Sciatic nerve (tissue), 2 donors: Measurements from ENCODE around the gene ATP6V0E2. TPM values are rescaled to one million over a fixed set of nuclear protein-coding genes. Genes with fewer than 3 reads are reported as not detected.
A peak's percentile ranks its signal among the peaks of the same experiment; 100 is the strongest.
"Not testable (repeated sequence)": the region's sequence is repeated elsewhere in the genome, so short reads cannot be mapped to it uniquely, and the experiment has no call there.

Experiments used
- ATAC-seq: fragments of 200-7000 bp; cut with Tn5 transposase; one replicate; pipeline ENCODE4 v1.9.1; 2020; ENCODE audit warnings: mild to moderate bottlenecking, moderate library complexity
- DNase-seq: peaks from one replicate; pipeline ENCODE4 v3.0.0-alpha.2; 2020; ENCODE audit warnings: low spot score
- intact Hi-C: fragments of 100-400 bp; cut with DNase I; formaldehyde crosslinking; loops from one replicate; pipeline ENCODE4 v1.14.2; 2022
- total RNA-seq: library from RNA; stranded (reverse); fragmentation: NEBNext Ultra II Directional; extraction: Animal tissue kit (Norgen Biotek cat#: 25700); gene quantifications from one replicate; pipeline ENCODE4 v1.2.1, GENCODE V29; 2021
- donor health status: DM: no; HTN: no; CAD: no.
- donor health status: DM: no; HTN: no; CAD: no.

ATP6V0E2 gene
- total RNA-seq: 34.8 TPM

GRCh38 chr7:149873074-149873969 lies at the start of gene ATP6V0E2:
Gene ATP6V0E2, plus strand, starts transcription at chr7:149873969. Its CDS starts 97 bp downstream, at chr7:149874066.
- ATAC-seq (peak; percentile 95), DNase-seq (peak; percentile 97)
- intact Hi-C loops: no loop called here

- DNase-seq (no peak), ATAC-seq (no peak)
- intact Hi-C loops: no loop called here
These were observed 49.4 kb upstream of the ATP6V0E2 start for GRCh38 chr7:149824301-149824741.

GRCh38 chr7:149824748-149825566 lies 48.8 kb upstream of the ATP6V0E2 start:
- ATAC-seq (no peak), DNase-seq (no peak)
- intact Hi-C loops: no loop called here

- DNase-seq (no peak), ATAC-seq (no peak)
- intact Hi-C loops: no loop called here
These were observed 48.0 kb upstream of the ATP6V0E2 start for GRCh38 chr7:149825567-149826343.

GRCh38 chr7:149826344-149827088 lies 47.3 kb upstream of the ATP6V0E2 start:
- DNase-seq: no peak
- intact Hi-C loops: no loop called here
- no peak for ATAC-seq

- intact Hi-C loops: no loop called here
- DNase-seq (no peak), ATAC-seq (no peak)
These were observed 46.4 kb upstream of the ATP6V0E2 start for GRCh38 chr7:149827089-149827981.

GRCh38 chr7:149828357-149829309 lies 45.1 kb upstream of the ATP6V0E2 start:
- intact Hi-C loops: no loop called here
- ATAC-seq: no peak
- no peak for DNase-seq

GRCh38 chr7:149830527-149830926 lies 43.2 kb upstream of the ATP6V0E2 start:
- intact Hi-C loops, DNase-seq: not testable (repeated sequence)

GRCh38 chr7:149830997-149831740 lies 42.6 kb upstream of the ATP6V0E2 start:
- intact Hi-C loops: no loop called here
- no peak for ATAC-seq
- no peak for DNase-seq

More at GRCh38 chr7:149830527-149830926, 43.2 kb upstream of the ATP6V0E2 start:
- not testable (repeated sequence) for ATAC-seq

- intact Hi-C loops: no loop called here
- DNase-seq (no peak), ATAC-seq (no peak)
These were observed 42.0 kb upstream of the ATP6V0E2 start for GRCh38 chr7:149831741-149832219.

- ATAC-seq (no peak), DNase-seq (no peak)
- intact Hi-C loops: no loop called here
These were observed 41.3 kb upstream of the ATP6V0E2 start for GRCh38 chr7:149832332-149833041.

- ATAC-seq: no peak
- peak; percentile 47 for DNase-seq
- intact Hi-C loops: no loop called here
These were observed 40.2 kb upstream of the ATP6V0E2 start for GRCh38 chr7:149833495-149834130.

GRCh38 chr7:149834601-149835000 lies 39.2 kb upstream of the ATP6V0E2 start:
- DNase-seq (no peak), ATAC-seq (no peak)
- intact Hi-C loops: no loop called here

- DNase-seq (no peak), ATAC-seq (no peak)
- intact Hi-C loops: no loop called here
These were observed 37.3 kb upstream of the ATP6V0E2 start for GRCh38 chr7:149836434-149836833.
